DLD1 (cell line): ENCODE results near the gene ZDHHC5.

ENCODE experiments used
- in situ Hi-C: cut with HindIII; loops from 2 replicates; pipeline ENCODE4 v1.10.0; 2017; ENCODE audit warnings: low sequenced_read_pairs

ZDHHC5 gene, protein sequence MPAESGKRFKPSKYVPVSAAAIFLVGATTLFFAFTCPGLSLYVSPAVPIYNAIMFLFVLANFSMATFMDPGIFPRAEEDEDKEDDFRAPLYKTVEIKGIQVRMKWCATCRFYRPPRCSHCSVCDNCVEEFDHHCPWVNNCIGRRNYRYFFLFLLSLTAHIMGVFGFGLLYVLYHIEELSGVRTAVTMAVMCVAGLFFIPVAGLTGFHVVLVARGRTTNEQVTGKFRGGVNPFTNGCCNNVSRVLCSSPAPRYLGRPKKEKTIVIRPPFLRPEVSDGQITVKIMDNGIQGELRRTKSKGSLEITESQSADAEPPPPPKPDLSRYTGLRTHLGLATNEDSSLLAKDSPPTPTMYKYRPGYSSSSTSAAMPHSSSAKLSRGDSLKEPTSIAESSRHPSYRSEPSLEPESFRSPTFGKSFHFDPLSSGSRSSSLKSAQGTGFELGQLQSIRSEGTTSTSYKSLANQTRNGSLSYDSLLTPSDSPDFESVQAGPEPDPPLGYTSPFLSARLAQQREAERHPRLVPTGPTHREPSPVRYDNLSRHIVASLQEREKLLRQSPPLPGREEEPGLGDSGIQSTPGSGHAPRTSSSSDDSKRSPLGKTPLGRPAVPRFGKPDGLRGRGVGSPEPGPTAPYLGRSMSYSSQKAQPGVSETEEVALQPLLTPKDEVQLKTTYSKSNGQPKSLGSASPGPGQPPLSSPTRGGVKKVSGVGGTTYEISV

GRCh38 chr11:57667736-57668433 lies at the start of gene ZDHHC5:
ZDHHC5 (plus strand) TSS chr11:57668114; CDS start chr11:57673091, 4,977 bp downstream.
- in situ Hi-C loops = no loop called here

DNA sequence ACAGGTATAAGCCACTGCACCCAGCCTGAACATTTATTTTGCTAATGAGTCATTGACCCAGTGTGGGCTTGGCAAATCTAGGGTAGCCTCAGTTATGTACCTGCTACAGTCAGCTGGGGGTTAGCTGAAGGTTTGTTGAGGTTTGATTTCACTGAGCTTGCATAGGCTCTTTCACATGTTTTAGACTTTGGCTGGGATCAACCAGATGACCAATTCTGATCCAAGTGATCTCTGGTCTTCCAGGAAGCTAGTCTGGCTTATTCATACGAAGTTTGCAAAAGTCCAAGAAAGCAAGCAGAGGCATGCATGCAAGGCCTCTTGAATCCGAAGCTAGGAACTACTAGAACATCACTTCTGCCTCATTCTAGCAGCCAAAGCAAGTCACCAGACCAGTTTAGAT lies 49.5 kb upstream of the ZDHHC5 start:
- in situ Hi-C loops = no loop called here

DNA sequence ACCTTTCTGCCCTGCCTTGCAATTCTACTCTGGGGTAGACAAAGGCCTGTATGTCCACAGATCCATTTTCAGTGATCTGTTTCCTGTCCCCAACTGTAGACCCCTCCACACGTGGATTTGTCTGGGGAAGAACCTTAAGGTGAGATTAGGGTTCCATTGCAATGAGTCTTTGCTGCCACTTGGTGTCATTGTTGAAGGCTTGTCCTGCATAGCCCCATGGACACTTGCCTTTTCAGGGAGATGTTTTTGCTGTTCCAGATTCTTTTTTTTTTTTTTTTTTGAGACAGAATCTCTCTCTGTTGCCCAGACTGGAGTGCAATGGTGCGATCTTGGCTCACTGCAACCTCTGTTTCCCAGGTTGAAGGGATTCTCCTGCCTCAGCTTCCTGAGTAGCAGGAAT lies 48.6 kb upstream of the ZDHHC5 start:
- in situ Hi-C loops = no loop called here

- in situ Hi-C loops = no loop called here
Measured at GRCh38 chr11:57620467-57620866, 47.4 kb upstream of the ZDHHC5 start.

DNA sequence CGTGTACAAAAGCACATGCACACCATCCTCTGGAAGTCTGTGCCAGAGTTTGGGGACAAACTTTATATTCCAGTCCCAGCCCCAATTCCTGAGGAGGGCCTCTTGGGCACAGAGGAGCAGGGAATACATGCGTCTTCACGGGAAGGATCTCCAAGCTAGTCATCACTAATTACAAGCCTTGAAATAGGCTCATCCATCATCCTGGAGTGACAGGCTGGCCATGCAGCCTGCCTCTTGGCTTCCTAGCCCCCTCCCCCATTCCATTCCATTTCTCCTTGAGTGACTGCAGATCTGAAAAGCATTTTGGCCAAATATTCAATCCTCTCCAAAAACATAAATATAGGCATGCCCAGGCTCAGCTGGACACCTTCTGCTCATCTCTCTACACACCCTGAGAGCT lies 45.7 kb upstream of the ZDHHC5 start:
- in situ Hi-C loops = no loop called here

GRCh38 chr11:57624864-57625263 lies 43.0 kb upstream of the ZDHHC5 start:
- in situ Hi-C loops = loop anchor here (25.0 kb wide), 1 partner anchor 288 kb away; the partner anchor contains the start of genes P2RX3 and SSRP1

DNA sequence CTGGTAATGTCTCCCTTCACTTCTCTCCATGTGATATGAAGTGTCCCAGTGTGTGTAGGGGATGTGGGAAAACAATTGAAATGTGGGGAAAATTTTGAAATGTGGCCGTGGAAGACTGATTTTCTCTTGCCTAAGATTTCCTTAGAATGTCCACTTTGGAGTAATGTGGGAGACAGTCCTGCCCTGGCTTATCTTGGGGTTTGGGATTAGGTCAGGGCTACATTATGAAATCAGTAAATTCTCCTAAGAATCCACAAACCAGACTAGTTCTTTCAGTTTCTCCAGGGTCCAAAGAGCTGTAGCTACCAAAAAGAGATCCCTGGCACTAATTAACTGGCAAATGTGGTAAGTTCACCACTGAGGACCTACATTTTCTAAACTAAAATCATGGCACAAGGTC lies 41.0 kb upstream of the ZDHHC5 start:
- in situ Hi-C loops = loop anchor here (25.0 kb wide), 1 partner anchor 290 kb away; the partner anchor contains the start of genes P2RX3 and SSRP1

DNA sequence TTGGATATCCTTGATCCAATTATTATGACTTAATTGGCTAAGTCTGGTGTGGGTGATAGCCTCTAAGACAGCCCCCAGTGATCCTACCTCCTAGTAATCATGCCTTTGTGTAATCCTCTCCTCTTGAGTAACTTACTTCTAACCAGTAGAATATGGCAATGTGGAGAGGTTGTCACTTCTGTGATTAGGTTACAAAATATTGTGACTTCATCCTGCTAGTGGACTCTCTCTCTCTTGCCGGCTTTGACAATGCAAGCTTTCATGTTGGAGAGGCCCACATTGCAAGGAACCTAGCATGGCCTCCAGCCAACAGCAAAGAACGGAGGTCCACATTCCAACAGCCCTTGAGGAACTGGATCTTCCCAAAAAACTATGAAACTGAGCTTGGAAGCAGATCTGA lies 37.7 kb upstream of the ZDHHC5 start:
- in situ Hi-C loops = loop anchor here (10.0 to 25.0 kb wide), 2 partner anchors 95 to 293 kb away; partner anchors contain the start of genes P2RX3, SMTNL1, SSRP1 and TIMM10

DNA sequence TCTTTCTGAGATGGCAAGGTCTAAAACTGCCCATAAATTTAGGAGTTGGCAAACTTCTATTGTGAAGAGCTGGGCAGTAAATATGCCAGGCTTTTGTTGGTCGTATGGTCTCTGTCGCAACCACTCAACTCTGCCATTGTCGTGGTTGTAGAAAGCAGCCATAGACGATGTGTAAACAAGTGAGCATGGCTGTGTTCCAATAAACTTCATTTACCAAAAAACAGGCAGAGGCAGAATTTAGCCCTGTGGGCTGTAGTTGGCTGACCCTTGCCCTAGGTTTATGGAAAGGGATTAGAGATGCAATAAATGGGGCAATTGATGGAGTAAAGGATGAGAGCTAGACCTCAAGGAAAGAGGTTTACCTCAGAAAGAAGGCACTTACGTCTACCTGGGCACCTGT lies 35.8 kb upstream of the ZDHHC5 start:
- in situ Hi-C loops = loop anchor here (10.0 to 25.0 kb wide), 2 partner anchors 97 to 295 kb away; partner anchors contain the start of genes P2RX3, SMTNL1, SSRP1 and TIMM10

DNA sequence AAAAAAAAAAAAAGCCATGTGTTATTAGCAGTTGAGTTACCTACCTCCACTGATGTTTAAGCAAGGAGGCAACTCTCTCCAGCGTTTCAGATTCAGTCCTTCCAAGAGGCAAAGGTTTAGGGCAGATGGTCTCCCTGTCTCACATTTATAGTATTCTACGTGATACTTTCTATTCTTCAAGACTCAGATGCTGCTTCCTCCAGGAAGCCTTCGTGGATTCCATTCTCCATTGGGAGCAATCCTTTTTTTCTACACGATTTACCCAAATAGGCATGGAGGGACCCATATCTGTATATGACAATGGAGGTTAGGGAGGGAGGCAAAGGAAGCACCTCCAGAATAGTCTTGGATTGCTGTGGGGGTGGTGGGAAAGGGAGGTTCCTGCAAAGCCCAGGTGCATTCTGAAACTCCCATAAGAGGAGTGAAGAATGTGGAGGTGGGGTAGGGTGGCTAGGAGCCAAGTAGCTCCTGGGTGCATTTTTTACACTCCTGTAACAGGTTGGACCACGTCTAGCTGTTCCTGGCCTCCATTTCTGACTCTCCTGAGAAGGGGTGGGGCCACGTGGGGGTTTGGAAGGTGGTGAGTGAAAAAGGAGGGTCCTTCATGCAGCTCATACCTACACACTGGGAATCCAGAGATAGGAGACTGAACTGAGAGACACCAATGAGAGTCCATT lies 34.4 kb upstream of the ZDHHC5 start:
- in situ Hi-C loops = loop anchor here (10.0 to 25.0 kb wide), 2 partner anchors 99 to 296 kb away; partner anchors contain the start of genes P2RX3, SMTNL1, SSRP1 and TIMM10

GRCh38 chr11:57634311-57634710 lies 33.6 kb upstream of the ZDHHC5 start:
- in situ Hi-C loops = loop anchor here (10.0 to 25.0 kb wide), 2 partner anchors 100 to 297 kb away; partner anchors contain the start of genes P2RX3, SMTNL1, SSRP1 and TIMM10

DNA sequence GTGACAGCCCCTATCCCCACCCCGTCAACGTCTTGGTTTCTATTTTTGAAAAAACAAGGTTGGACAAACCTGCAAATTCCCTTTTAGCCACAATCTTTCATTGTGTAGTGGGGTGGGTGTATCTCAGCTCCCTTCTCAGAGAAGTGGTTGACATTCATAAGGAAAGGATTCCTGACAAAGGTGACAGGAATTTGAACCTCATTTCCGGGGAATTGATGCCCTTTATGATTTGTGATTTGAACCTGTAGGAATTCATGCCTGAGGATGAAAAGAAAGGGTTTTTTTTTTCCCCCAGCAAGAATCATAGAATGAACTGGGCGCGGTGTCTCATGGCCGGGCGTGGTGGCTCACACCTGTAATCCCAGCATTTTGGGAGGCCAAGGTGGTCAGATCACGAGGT lies 32.7 kb upstream of the ZDHHC5 start:
- in situ Hi-C loops = loop anchor here (10.0 to 25.0 kb wide), 2 partner anchors 100 to 298 kb away; partner anchors contain the start of genes P2RX3, SMTNL1, SSRP1 and TIMM10

GRCh38 chr11:57637626-57638004 lies 30.3 kb upstream of the ZDHHC5 start:
- in situ Hi-C loops = loop anchor here (10.0 to 25.0 kb wide), 2 partner anchors 103 to 300 kb away; partner anchors contain the start of genes P2RX3, SMTNL1, SSRP1 and TIMM10

GRCh38 chr11:57638005-57638781 lies 29.7 kb upstream of the ZDHHC5 start:
- in situ Hi-C loops = loop anchor here (10.0 to 25.0 kb wide), 2 partner anchors 103 to 301 kb away; partner anchors contain the start of genes P2RX3, SMTNL1, SSRP1 and TIMM10

DNA sequence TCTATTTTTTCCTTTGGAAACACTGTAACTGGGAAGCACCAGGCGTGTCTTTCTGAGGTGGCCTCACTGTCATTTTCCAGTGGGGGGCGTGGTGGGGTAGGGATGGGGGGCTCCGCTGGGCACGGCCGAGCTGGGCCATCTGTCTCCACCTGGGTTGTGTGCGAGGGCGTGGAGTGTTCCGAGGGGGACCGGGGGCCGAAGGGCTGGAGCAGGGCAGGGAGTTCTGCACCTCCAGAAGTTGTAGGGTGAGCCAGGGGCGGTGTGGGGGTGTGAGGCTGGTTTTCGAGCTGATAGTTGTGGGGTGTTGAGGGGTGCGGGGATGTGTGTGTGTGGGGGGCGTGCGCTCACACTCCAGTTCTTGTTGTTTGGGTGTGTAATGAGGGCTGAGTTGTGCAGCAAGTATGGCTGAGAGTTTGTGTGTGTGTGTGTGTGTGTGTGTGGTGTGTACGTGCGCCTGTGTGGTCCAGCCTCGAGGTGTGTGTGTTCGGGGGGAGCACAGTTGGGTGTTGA lies 29.0 kb upstream of the ZDHHC5 start:
- in situ Hi-C loops = loop anchor here (10.0 to 25.0 kb wide), 2 partner anchors 104 to 302 kb away; partner anchors contain the start of genes P2RX3, SMTNL1, SSRP1 and TIMM10

DNA sequence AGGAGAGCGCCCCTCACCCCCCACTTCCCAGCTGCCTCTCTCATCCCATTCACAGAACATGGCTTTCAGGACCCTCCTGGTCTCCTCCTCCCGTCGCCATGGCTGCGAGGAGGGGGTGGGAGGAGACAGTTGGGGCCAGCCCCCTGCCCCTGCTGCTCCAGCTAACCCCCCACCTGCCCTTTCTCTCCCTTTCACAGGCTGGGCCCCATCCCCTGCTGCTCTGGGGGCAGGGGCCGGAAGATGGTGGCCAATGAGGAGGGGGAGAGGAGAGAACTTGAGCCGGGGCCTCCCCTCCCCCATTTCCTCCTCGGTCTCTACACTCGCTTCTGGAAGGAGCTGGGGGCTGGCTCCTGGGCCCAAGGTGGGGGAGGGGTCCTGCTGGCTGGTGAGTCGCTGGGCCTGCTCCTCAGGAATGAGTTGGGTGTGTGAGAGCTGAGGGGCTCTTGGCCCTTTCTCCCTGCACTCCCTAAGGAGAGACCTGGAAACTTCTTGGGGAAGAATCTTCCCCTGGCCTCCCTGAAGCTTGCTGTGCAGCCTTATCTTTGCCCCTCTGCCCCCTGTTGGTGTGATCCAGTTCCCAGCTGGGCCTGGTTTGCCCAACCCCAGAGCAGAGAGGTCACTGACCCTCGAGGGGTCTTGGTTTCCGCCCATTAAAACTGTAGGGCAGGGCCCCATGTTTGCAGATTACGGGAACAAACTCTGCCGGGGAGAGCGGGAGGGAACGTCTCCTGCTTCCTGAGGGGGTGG lies 28.4 kb upstream of the ZDHHC5 start:
- in situ Hi-C loops = loop anchor here (10.0 to 25.0 kb wide), 2 partner anchors 105 to 302 kb away; partner anchors contain the start of genes P2RX3, SMTNL1, SSRP1 and TIMM10

- in situ Hi-C loops = loop anchor here (25.0 kb wide), 1 partner anchor 303 kb away; the partner anchor contains the start of genes P2RX3 and SSRP1
Measured at GRCh38 chr11:57640068-57640800, 27.7 kb upstream of the ZDHHC5 start.
